Esophagus muscularis mucosa (tissue), 3 donors: Measurements from ENCODE around the gene MLN.

Experiments
- POLR2A ChIP-seq: fragments of 450-650 bp; IDR thresholded peaks from one replicate; pipeline ENCODE4 v1.6.1; 2017; ENCODE audit warnings: antibody characterized with exemption, moderate library complexity, mild to moderate bottlenecking, low read depth
- POLR2AphosphoS5 ChIP-seq, 2 donors: sonication (generic); formaldehyde crosslinking; IDR thresholded peaks; one replicate each; pipeline ENCODE4 v1.6.1; 2017; ENCODE audit warnings: antibody characterized with exemption in 2 of 2
- TF ChIP-seq, protein P1 (sequence below), 3 experiments: fragments of 200-600 bp in 2 of 3; fragments of 450-650 bp in 1 of 3; sonication (generic) in 2 of 3; IDR thresholded peaks; one replicate each; pipeline ENCODE4 v1.5.1; 2017 to 2019; ENCODE audit warnings: antibody characterized with exemption in 3 of 3, mild to moderate bottlenecking in 2 of 3, moderate library complexity in 1 of 3

DNA sequence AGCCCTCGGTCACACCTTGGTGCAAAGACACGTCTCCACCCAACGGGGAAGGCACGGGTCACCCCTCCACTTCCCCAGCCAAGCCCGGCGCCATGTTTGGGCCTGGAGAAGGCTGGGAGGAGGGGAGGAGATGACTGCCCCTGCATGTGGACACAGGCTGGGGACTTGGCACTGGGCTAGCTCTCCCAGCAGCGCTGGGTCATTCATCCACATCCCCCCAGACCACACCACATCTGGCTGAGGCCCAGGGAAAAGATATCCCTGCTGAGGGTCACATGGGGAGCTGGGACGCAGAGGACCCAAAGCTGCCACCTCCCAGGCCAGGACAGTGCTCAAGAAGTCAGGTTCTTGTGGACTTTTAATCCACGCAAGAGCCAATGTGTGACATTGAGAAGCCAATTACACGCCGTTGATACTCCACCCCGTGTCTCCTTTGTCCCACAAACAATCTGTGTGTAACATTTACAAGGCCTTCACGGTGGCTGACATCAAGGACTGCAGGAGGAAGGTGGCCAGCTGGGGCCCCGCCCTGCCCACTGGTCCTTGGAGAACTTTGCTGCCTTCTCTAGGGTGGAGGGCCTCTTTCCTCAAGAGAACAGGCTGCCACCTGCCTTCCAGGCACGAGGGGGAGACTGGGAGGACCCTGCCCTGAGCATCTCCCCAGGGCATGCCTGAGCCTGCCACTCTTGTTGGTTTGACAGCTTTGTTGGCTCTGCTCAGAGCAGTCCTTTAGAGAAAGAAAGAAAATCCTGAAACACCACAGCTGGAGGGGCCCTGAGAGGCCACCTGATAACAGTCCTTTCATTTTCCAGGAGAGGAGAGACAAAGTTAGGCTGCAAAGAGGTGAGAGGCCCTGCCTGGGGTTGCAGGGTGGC lies 51.8 kb downstream of the MLN start:
- TF ChIP-seq POLR2AphosphoS5 (IDR thresholded peaks at IDR 0.05) = no peak
- TF ChIP-seq, protein P1, sequence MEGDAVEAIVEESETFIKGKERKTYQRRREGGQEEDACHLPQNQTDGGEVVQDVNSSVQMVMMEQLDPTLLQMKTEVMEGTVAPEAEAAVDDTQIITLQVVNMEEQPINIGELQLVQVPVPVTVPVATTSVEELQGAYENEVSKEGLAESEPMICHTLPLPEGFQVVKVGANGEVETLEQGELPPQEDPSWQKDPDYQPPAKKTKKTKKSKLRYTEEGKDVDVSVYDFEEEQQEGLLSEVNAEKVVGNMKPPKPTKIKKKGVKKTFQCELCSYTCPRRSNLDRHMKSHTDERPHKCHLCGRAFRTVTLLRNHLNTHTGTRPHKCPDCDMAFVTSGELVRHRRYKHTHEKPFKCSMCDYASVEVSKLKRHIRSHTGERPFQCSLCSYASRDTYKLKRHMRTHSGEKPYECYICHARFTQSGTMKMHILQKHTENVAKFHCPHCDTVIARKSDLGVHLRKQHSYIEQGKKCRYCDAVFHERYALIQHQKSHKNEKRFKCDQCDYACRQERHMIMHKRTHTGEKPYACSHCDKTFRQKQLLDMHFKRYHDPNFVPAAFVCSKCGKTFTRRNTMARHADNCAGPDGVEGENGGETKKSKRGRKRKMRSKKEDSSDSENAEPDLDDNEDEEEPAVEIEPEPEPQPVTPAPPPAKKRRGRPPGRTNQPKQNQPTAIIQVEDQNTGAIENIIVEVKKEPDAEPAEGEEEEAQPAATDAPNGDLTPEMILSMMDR (IDR thresholded peaks at IDR 0.05) = no peak
- TF ChIP-seq POLR2A = no peak
